Neuronal stem cell (in vitro differentiated cells): ENCODE results near the gene KRTAP2-2. TPM values are rescaled to one million over a fixed set of nuclear protein-coding genes. Genes with fewer than 3 reads are reported as not detected.
"Not testable (repeated sequence)": the region's sequence is repeated elsewhere in the genome, so short reads cannot be mapped to it uniquely, and the experiment has no call there.

ENCODE experiments used
- DNase-seq: peaks from one replicate; pipeline ENCODE4 v3.0.0-alpha.2; 2013; ENCODE audit warnings: low spot score
- H2AFZ ChIP-seq: one replicate; pipeline ENCODE4 v1.6.1; 2013; ENCODE audit warnings: mild to moderate bottlenecking, low read length, inconsistent platforms
- H2AK5ac ChIP-seq: 2 replicates; pipeline ENCODE4 v1.6.1; 2013; ENCODE audit warnings: low read depth, mild to moderate bottlenecking, inconsistent platforms, low read length, moderate library complexity, mixed read lengths
- H2BK120ac ChIP-seq: 2 replicates; pipeline ENCODE4 v1.6.1; 2013; ENCODE audit warnings: low read depth, mild to moderate bottlenecking, inconsistent platforms, low read length, moderate library complexity, mixed read lengths
- H2BK12ac ChIP-seq: one replicate; pipeline ENCODE4 v1.6.1; 2013; ENCODE audit warnings: low read length, inconsistent platforms
- H2BK15ac ChIP-seq: 2 replicates; pipeline ENCODE4 v1.6.1; 2013; ENCODE audit warnings: mild to moderate bottlenecking, low read length, inconsistent platforms, mixed read lengths
- H2BK5ac ChIP-seq: one replicate; pipeline ENCODE4 v1.6.1; 2013; ENCODE audit warnings: inconsistent platforms, mild to moderate bottlenecking, low read length, moderate library complexity
- H3K14ac ChIP-seq: one replicate; pipeline ENCODE4 v1.6.1; 2013; ENCODE audit warnings: low read length, inconsistent platforms
- H3K18ac ChIP-seq: 2 replicates; pipeline ENCODE4 v1.6.1; 2013; ENCODE audit warnings: low read length, inconsistent platforms
- H3K23ac ChIP-seq: 2 replicates; pipeline ENCODE4 v1.6.1; 2013; ENCODE audit warnings: low read depth, mild to moderate bottlenecking, mixed read lengths, low read length, inconsistent platforms; ENCODE audit not compliant: poor library complexity
- H3K27ac ChIP-seq: replicated peaks from 3 replicates; pipeline ENCODE4 v1.5.1; 2013; ENCODE audit warnings: low read length, inconsistent platforms
- H3K27me3 ChIP-seq, 3 experiments: 2 replicates each; pipeline ENCODE4 v1.6.1; 2013; ENCODE audit warnings: low read length in 3 of 3, mild to moderate bottlenecking in 2 of 3, inconsistent platforms in 1 of 3, low read depth in 1 of 3, mixed read lengths in 1 of 3, moderate library complexity in 1 of 3; ENCODE audit not compliant: control insufficient read depth in 3 of 3, insufficient read depth in 3 of 3
- H3K36me3 ChIP-seq, 2 donors: replicated peaks in 1 of 2; 2 replicates each; pipeline ENCODE4 v1.6.1; 2013; ENCODE audit warnings: low read length in 2 of 2; ENCODE audit not compliant: control insufficient read depth in 2 of 2, insufficient read depth in 2 of 2
- H3K4ac ChIP-seq: 2 replicates; pipeline ENCODE4 v1.6.1; 2013; ENCODE audit warnings: inconsistent platforms, mild to moderate bottlenecking, low read length, moderate library complexity
- H3K4me1 ChIP-seq, 2 donors: 1 replicate in 1 of 2; 2 replicates in 1 of 2; pipeline ENCODE4 v1.6.1; 2013; ENCODE audit warnings: low read length in 2 of 2, low read depth in 1 of 2; ENCODE audit not compliant: control insufficient read depth in 2 of 2, insufficient read depth in 1 of 2
- H3K4me2 ChIP-seq: one replicate; pipeline ENCODE4 v1.6.1; 2013; ENCODE audit warnings: mild to moderate bottlenecking, low read length, inconsistent platforms; ENCODE audit not compliant: insufficient read depth, poor library complexity, severe bottlenecking
- H3K4me3 ChIP-seq, 2 donors: 2 replicates each; pipeline ENCODE4 v1.5.1; 2013; ENCODE audit warnings: low read length in 2 of 2, mild to moderate bottlenecking in 2 of 2, inconsistent platforms in 1 of 2, moderate library complexity in 1 of 2
- H3K79me1 ChIP-seq: one replicate; pipeline ENCODE4 v1.6.1; 2013; ENCODE audit warnings: low read depth, mild to moderate bottlenecking, inconsistent platforms, low read length, moderate library complexity
- H3K9ac ChIP-seq: one replicate; pipeline ENCODE4 v1.6.1; 2013; ENCODE audit warnings: mild to moderate bottlenecking, low read depth, low read length, inconsistent platforms; ENCODE audit not compliant: poor library complexity
- H3K9me3 ChIP-seq, 2 donors: replicated peaks in 1 of 2; 2 replicates each; pipeline versions ENCODE3 to v1.6.1; 2013; ENCODE audit warnings: low read length in 2 of 2, mild to moderate bottlenecking in 2 of 2, inconsistent platforms in 1 of 2, low read depth in 1 of 2, mixed read lengths in 1 of 2, moderate library complexity in 1 of 2; ENCODE audit not compliant: control insufficient read depth in 2 of 2, insufficient read depth in 1 of 2
- H4K8ac ChIP-seq: one replicate; pipeline ENCODE4 v1.6.1; 2013; ENCODE audit warnings: low read depth, mild to moderate bottlenecking, inconsistent platforms, low read length, moderate library complexity
- H4K91ac ChIP-seq: one replicate; pipeline ENCODE4 v1.6.1; 2013; ENCODE audit warnings: low read length, low read depth, mild to moderate bottlenecking, inconsistent platforms; ENCODE audit not compliant: poor library complexity
- WGBS, 2 donors: extraction: QIAGEN DNeasy Blood & Tissue Kit; methylation state at CpG; one replicate each; pipeline ENCODE4 v1.1.7; 2013; ENCODE audit warnings: missing lambda C conversion rate in 2 of 2, mixed read lengths in 1 of 2; ENCODE audit not compliant: insufficient read length in 2 of 2, insufficient replicate concordance in 1 of 2; ENCODE audit errors: extremely low coverage in 2 of 2; 5-methylcytosine and 5-hydroxymethylcytosine counted together
- polyA plus RNA-seq, 2 experiments: library from polyadenylated mRNA; stranded (reverse); fragments of 200-250 nt; gene quantifications; one replicate each; pipeline ENCODE4 v1.2.3, GENCODE V29; 2013

The KRTAP2-2 gene
- not detected for polyA plus RNA-seq (2013, experiment 1 of 2)
- polyA plus RNA-seq (2013, experiment 2 of 2) = not detected

GRCh38 chr17:41055130-41055529 is at the start of gene KRTAP2-2:
KRTAP2-2 (minus strand) TSS chr17:41055230; CDS start chr17:41055211, 19 bp downstream.
- not testable (repeated sequence) for H3K4me3 ChIP-seq, DNase-seq, H3K4me1 ChIP-seq, H2BK12ac ChIP-seq, H3K23ac ChIP-seq, H3K9me3 ChIP-seq, H3K18ac ChIP-seq, H3K4me2 ChIP-seq, H2BK5ac ChIP-seq, H3K9ac ChIP-seq, H2AFZ ChIP-seq, H3K27ac ChIP-seq, H3K79me1 ChIP-seq, H3K36me3 ChIP-seq, H4K8ac ChIP-seq, H2AK5ac ChIP-seq, H3K14ac ChIP-seq, H3K4ac ChIP-seq, H3K27me3 ChIP-seq, H4K91ac ChIP-seq, H2BK15ac ChIP-seq, H2BK120ac ChIP-seq
- no CpG with 5 or more reads among the region's 6 CpGs for WGBS, 2 donors

- not testable (repeated sequence) for H2BK15ac ChIP-seq, H3K4ac ChIP-seq, H3K23ac ChIP-seq, H4K91ac ChIP-seq, H2AFZ ChIP-seq, H4K8ac ChIP-seq, H2AK5ac ChIP-seq, H3K36me3 ChIP-seq, H3K4me1 ChIP-seq, H3K4me3 ChIP-seq, H2BK120ac ChIP-seq, H3K14ac ChIP-seq, H3K4me2 ChIP-seq, H2BK5ac ChIP-seq, H3K27me3 ChIP-seq, DNase-seq, H3K27ac ChIP-seq, H2BK12ac ChIP-seq, H3K79me1 ChIP-seq, H3K9ac ChIP-seq, H3K9me3 ChIP-seq, H3K18ac ChIP-seq
- no CpG with 5 or more reads among the region's 2 CpGs for whole genome bisulfite sequencing, 2 donors
Measured at GRCh38 chr17:41104386-41105038, 49.5 kb upstream of the KRTAP2-2 start.

- no CpG with 5 or more reads among the region's 1 CpG for WGBS, 2 donors
- DNase-seq = no peak
Measured at GRCh38 chr17:41103896-41104295, 48.9 kb upstream of the KRTAP2-2 start.

GRCh38 chr17:41101586-41102259 is 46.7 kb upstream of the KRTAP2-2 start, which contains the start of gene KRTAP4-16:
KRTAP4-16 (minus strand) TSS chr17:41102209; CDS start chr17:41102209, 0 bp downstream.
- no peak within 1 kb of the TSS for H3K4ac ChIP-seq
- H3K4me1 ChIP-seq = peaks cover 0 to 2% of the 10 kb centered on the region in 2 donors
- H4K8ac ChIP-seq = peak within 1 kb of the TSS; percentile 82
- no peak within 1 kb of the TSS for H3K4me3 ChIP-seq
- H3K79me1 ChIP-seq = no peaks in the 10 kb centered on the region
- WGBS, 2 donors = no CpG with 5 or more reads among the region's 10 CpGs
- H3K14ac ChIP-seq = peak within 1 kb of the TSS; percentile 71
- H3K27me3 ChIP-seq = no peaks in the 10 kb centered on the region
- H2AK5ac ChIP-seq = peak within 1 kb of the TSS; percentile 71
- no peaks in the 10 kb centered on the region for H3K36me3 ChIP-seq
- peak within 1 kb of the TSS; percentile 60 for H3K9ac ChIP-seq
- no peak for DNase-seq
- H3K27ac ChIP-seq = no peak within 1 kb of the TSS
- H3K4me2 ChIP-seq = no peak within 1 kb of the TSS
- no peak within 1 kb of the TSS for H2BK120ac ChIP-seq
- no peak within 1 kb of the TSS for H4K91ac ChIP-seq
- H2BK5ac ChIP-seq = no peak within 1 kb of the TSS
- H2BK12ac ChIP-seq = peak within 1 kb of the TSS; percentile 58
- H2BK15ac ChIP-seq = peak within 1 kb of the TSS; percentile 38
- no peaks in the 10 kb centered on the region for H3K9me3 ChIP-seq
- H3K23ac ChIP-seq = peak within 1 kb of the TSS; percentile 68
- H2AFZ ChIP-seq = no peak within 1 kb of the TSS
- H3K18ac ChIP-seq = peak within 1 kb of the TSS; percentile 85

More at GRCh38 chr17:41103896-41104295, 48.9 kb upstream of the KRTAP2-2 start:
- Histone ChIP-seq H3K79me1 (no peaks in the 10 kb centered on the region), H3K27ac (no peak overlapping the region), H2AK5ac (no peak overlapping the region), H3K4me1 (peaks cover 0 to 2% of the 10 kb centered on the region in 2 donors), H3K27me3 (no peaks in the 10 kb centered on the region), H2BK120ac (no peak overlapping the region), H2BK5ac (no peak overlapping the region), H4K8ac (no peak overlapping the region), H3K4me3 (no peak overlapping the region), H3K9ac (no peak overlapping the region), H3K14ac (no peak overlapping the region), H3K4me2 (no peak overlapping the region), H2AFZ (no peak overlapping the region), H3K4ac (no peak overlapping the region), H2BK12ac (no peak overlapping the region), H2BK15ac (no peak overlapping the region), H3K9me3 (no peaks in the 10 kb centered on the region), H3K18ac (no peak overlapping the region), H3K36me3 (no peaks in the 10 kb centered on the region), H4K91ac (no peak overlapping the region), H3K23ac (no peak overlapping the region)
